Subcutaneous abdominal adipose tissue (tissue), 5 donors: ENCODE measurements around the gene SLC51A.

ENCODE experiments used
- H3K27ac ChIP-seq: one replicate; pipeline ENCODE4 v1.7.0; 2013; ENCODE audit warnings: low read depth, mild to moderate bottlenecking, inconsistent platforms, low read length, moderate library complexity
- H3K27me3 ChIP-seq, 5 donors: one replicate each; pipeline ENCODE4 v1.7.0; 2013; ENCODE audit warnings: low read length in 5 of 5, inconsistent platforms in 1 of 5; ENCODE audit not compliant: control insufficient read depth in 5 of 5, insufficient read depth in 4 of 5
- H3K36me3 ChIP-seq, 5 donors: one replicate each; pipeline ENCODE4 v1.7.0; 2013; ENCODE audit warnings: low read length in 5 of 5; ENCODE audit not compliant: control insufficient read depth in 5 of 5, insufficient read depth in 5 of 5
- H3K4me1 ChIP-seq, 5 donors: one replicate each; pipeline ENCODE4 v1.7.0; 2013; ENCODE audit warnings: low read length in 5 of 5, mild to moderate bottlenecking in 3 of 5, moderate library complexity in 1 of 5; ENCODE audit not compliant: control insufficient read depth in 5 of 5, insufficient read depth in 5 of 5
- H3K4me3 ChIP-seq, 5 donors: one replicate each; pipeline ENCODE4 v1.7.0; 2013; ENCODE audit warnings: low read length in 5 of 5, low read depth in 1 of 5
- H3K9ac ChIP-seq, 5 donors: one replicate each; pipeline ENCODE4 v1.7.0; 2013; ENCODE audit warnings: low read length in 5 of 5, mild to moderate bottlenecking in 4 of 5, moderate library complexity in 3 of 5
- H3K9me3 ChIP-seq, 5 donors: one replicate each; pipeline ENCODE4 v1.7.0; 2013; ENCODE audit warnings: low read length in 5 of 5; ENCODE audit not compliant: control insufficient read depth in 5 of 5
- donor health status: healthy.
- donor health status: healthy.
- donor health status: healthy.
- donor health status: healthy.
- donor health status: healthy.

The SLC51A gene

DNA sequence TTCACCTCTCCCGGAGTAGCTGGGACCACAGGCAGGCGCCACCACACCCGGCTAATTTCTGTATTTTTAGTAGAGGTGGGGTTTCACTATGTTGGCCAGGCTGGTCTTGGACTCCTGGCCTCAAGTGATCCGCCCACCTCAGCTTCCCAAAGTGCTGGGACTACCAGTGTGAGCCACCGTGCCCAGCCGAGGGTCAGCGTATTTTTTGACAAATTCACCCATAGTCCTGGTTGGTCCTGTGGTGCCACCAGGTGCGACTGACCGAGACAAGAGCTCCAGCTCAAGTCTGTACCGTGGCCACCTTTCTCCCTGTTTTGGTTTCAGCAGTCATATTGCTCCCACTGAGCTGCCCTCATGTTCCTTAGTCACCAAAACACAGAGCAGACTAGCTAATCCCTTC, 8.8 kb downstream of the SLC51A start:
- Histone ChIP-seq H3K27me3 (peaks cover 0 to 6% (median 0%) of the 10 kb centered on the region in 5 donors), H3K27ac (no peak overlapping the region)

GRCh38 chr3:196225763-196226364, 9.5 kb downstream of the SLC51A start:
- Histone ChIP-seq H3K27me3 (peaks cover 0 to 6% (median 0%) of the 10 kb centered on the region in 5 donors), H3K36me3 (no peaks in the 10 kb centered on the region)

More for the DNA sequence above, 8.8 kb downstream of the SLC51A start:
- Histone ChIP-seq H3K9ac (no peak overlapping the region), H3K9me3 (no peaks in the 10 kb centered on the region), H3K4me1 (peaks cover 3 to 18% (median 13%) of the 10 kb centered on the region in 5 donors), H3K4me3 (no peak overlapping the region), H3K36me3 (no peaks in the 10 kb centered on the region)

GRCh38 chr3:196227121-196227561, 10.8 kb downstream of the SLC51A start:
- Histone ChIP-seq H3K9ac (peak overlapping the region in 1 of 5 donors; percentile 56), H3K27me3 (peaks cover 0 to 6% (median 0%) of the 10 kb centered on the region in 5 donors), H3K36me3 (no peaks in the 10 kb centered on the region), H3K4me1 (peaks cover 3 to 15% (median 10%) of the 10 kb centered on the region in 5 donors), H3K9me3 (no peaks in the 10 kb centered on the region), H3K4me3 (peak overlapping the region in 3 of 5 donors; percentile 6 to 40 (median 31)), H3K27ac (no peak overlapping the region)

More at GRCh38 chr3:196225763-196226364, 9.5 kb downstream of the SLC51A start:
- no peaks in the 10 kb centered on the region for H3K9me3 ChIP-seq
- no peak overlapping the region for H3K9ac ChIP-seq
- H3K4me3 ChIP-seq = no peak overlapping the region
- H3K27ac ChIP-seq = no peak overlapping the region
- peaks cover 3 to 17% (median 11%) of the 10 kb centered on the region in 5 donors for H3K4me1 ChIP-seq

- Histone ChIP-seq H3K36me3 (no peaks in the 10 kb centered on the region), H3K4me1 (peaks cover 3 to 15% (median 10%) of the 10 kb centered on the region in 5 donors), H3K4me3 (peak overlapping the region in 3 of 5 donors; percentile 6 to 40 (median 31)), H3K9me3 (no peaks in the 10 kb centered on the region), H3K27ac (no peak overlapping the region), H3K9ac (peak overlapping the region in 1 of 5 donors; percentile 56), H3K27me3 (peaks cover 0 to 3% (median 0%) of the 10 kb centered on the region in 5 donors)
Measured at GRCh38 chr3:196227629-196228493, 11.5 kb downstream of the SLC51A start.

GRCh38 chr3:196232154-196232881, 16.0 kb downstream of the SLC51A start:
- Histone ChIP-seq H3K4me3 (no peak overlapping the region), H3K36me3 (peaks cover 0 to 14% (median 8%) of the 10 kb centered on the region in 5 donors), H3K9me3 (no peaks in the 10 kb centered on the region), H3K27ac (no peak overlapping the region), H3K27me3 (no peaks in the 10 kb centered on the region), H3K9ac (no peak overlapping the region), H3K4me1 (peaks cover 3 to 21% (median 9%) of the 10 kb centered on the region in 5 donors)

DNA sequence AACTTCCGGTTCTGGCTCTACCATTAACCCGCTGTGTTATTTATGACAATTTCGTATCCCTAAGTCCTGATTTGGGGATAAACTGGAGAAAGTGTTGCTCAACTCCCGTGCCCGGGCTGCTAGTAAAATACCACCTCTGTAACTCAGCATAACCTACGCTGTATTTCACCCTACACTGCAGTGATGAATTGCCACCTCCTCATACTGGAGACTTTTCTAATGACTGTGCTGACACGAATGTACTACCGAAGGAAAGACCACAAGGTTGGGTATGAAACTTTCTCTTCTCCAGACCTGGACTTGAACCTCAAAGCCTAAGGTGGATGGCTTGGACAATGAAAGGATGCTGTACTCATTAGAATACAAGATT, 16.5 kb downstream of the SLC51A start:
- H3K9ac ChIP-seq = no peak overlapping the region
- H3K27me3 ChIP-seq = no peaks in the 10 kb centered on the region
- H3K4me3 ChIP-seq = no peak overlapping the region
- no peak overlapping the region for H3K27ac ChIP-seq
- peaks cover 0 to 20% (median 4%) of the 10 kb centered on the region in 5 donors for H3K4me1 ChIP-seq
- no peaks in the 10 kb centered on the region for H3K9me3 ChIP-seq
- peaks cover 5 to 19% (median 13%) of the 10 kb centered on the region in 5 donors for H3K36me3 ChIP-seq

DNA sequence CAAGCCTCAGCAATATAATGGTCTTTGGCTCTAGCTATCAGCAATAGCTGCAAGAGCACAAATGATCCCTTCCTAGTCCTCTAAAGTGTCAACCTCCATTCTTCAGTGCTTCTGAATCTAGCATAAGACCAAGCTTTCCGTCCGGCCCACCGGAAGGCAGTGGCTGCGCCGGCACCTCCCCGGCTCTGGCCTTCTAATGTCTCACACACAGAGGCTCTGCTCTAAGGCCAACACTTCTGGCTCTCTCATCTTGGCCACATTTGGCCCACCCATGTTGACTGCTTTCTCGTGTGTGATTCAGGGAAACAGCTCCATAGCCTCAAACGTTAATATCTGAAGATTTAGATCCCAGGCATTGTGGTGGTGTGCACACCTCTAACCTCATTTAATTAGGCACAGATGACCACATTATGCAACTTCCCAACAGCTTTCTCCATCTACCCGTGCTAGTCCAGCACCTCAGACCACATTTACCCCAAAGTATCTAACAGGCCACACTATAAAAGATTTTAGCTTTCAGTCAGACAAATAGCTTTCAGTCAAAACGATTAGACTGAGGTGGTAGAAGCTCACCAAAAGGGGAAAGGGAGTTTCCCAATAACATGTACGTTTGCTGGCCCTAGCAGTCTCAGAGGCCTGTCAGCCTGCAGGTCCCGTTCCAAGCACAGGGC, 19.3 kb downstream of the SLC51A start:
- no peak overlapping the region for H3K27ac ChIP-seq
- H3K27me3 ChIP-seq = no peaks in the 10 kb centered on the region
- peaks cover 17 to 44% (median 35%) of the 10 kb centered on the region in 5 donors for H3K36me3 ChIP-seq
- H3K9ac ChIP-seq = no peak overlapping the region
- no peaks in the 10 kb centered on the region for H3K9me3 ChIP-seq
- no peak overlapping the region for H3K4me3 ChIP-seq
- peaks cover 0 to 18% (median 4%) of the 10 kb centered on the region in 5 donors for H3K4me1 ChIP-seq

DNA sequence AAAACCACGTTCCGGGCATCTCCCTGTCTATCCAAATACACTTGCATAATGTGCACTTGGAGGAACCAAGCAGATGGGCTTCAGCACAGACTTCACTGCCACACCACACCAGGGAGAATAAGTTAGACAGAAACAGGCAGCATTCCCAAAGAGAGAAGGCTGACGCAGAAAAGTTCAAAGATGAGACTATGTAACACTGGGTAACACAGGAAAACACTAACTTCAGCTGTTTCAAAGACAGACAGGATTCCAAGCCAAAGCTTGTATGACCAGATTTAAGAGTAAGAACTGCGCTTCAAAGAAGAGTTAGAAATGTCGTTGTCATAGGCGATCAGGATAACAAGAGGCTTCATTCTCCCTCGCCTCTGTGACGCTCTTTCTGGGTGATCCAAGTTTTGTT, 19.9 kb downstream of the SLC51A start:
- Histone ChIP-seq H3K9ac (no peak overlapping the region), H3K27ac (no peak overlapping the region), H3K4me3 (no peak overlapping the region), H3K36me3 (peaks cover 17 to 49% (median 38%) of the 10 kb centered on the region in 5 donors), H3K9me3 (no peaks in the 10 kb centered on the region), H3K4me1 (peaks cover 0 to 18% (median 4%) of the 10 kb centered on the region in 5 donors), H3K27me3 (no peaks in the 10 kb centered on the region)

- H3K9ac ChIP-seq = no peak overlapping the region
- no peaks in the 10 kb centered on the region for H3K27me3 ChIP-seq
- no peak overlapping the region for H3K27ac ChIP-seq
- H3K4me3 ChIP-seq = no peak overlapping the region
- H3K4me1 ChIP-seq = peaks cover 0 to 18% (median 4%) of the 10 kb centered on the region in 5 donors
- peaks cover 25 to 58% (median 48%) of the 10 kb centered on the region in 5 donors for H3K36me3 ChIP-seq
- no peaks in the 10 kb centered on the region for H3K9me3 ChIP-seq
Measured at GRCh38 chr3:196237203-196237602, 20.9 kb downstream of the SLC51A start.
